ENCODE measurements around the gene COLGALT1. TPM values are rescaled to one million over a fixed set of nuclear protein-coding genes. Genes with fewer than 3 reads are reported as not detected.
A peak's percentile ranks its signal among the peaks of the same experiment; 100 is the strongest.

The COLGALT1 gene
- total and polyA plus RNA-seq, 9 of the 15 experiments (the other 6 are each of a cell fraction or from before 2014, with no cell fraction given): 4.9 to 119 (median 82.6) TPM

- TF ChIP-seq ZNF124 (CRISPR knock-in tag; IDR thresholded peaks at IDR 0.05): no peak
- TF ChIP-seq, protein P1, sequence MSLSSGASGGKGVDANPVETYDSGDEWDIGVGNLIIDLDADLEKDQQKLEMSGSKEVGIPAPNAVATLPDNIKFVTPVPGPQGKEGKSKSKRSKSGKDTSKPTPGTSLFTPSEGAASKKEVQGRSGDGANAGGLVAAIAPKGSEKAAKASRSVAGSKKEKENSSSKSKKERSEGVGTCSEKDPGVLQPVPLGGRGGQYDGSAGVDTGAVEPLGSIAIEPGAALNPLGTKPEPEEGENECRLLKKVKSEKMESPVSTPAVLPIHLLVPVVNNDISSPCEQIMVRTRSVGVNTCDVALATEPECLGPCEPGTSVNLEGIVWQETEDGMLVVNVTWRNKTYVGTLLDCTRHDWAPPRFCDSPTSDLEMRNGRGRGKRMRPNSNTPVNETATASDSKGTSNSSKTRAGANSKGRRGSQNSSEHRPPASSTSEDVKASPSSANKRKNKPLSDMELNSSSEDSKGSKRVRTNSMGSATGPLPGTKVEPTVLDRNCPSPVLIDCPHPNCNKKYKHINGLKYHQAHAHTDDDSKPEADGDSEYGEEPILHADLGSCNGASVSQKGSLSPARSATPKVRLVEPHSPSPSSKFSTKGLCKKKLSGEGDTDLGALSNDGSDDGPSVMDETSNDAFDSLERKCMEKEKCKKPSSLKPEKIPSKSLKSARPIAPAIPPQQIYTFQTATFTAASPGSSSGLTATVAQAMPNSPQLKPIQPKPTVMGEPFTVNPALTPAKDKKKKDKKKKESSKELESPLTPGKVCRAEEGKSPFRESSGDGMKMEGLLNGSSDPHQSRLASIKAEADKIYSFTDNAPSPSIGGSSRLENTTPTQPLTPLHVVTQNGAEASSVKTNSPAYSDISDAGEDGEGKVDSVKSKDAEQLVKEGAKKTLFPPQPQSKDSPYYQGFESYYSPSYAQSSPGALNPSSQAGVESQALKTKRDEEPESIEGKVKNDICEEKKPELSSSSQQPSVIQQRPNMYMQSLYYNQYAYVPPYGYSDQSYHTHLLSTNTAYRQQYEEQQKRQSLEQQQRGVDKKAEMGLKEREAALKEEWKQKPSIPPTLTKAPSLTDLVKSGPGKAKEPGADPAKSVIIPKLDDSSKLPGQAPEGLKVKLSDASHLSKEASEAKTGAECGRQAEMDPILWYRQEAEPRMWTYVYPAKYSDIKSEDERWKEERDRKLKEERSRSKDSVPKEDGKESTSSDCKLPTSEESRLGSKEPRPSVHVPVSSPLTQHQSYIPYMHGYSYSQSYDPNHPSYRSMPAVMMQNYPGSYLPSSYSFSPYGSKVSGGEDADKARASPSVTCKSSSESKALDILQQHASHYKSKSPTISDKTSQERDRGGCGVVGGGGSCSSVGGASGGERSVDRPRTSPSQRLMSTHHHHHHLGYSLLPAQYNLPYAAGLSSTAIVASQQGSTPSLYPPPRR (CRISPR knock-in tag; IDR thresholded peaks at IDR 0.05; ENCODE audit: borderline replicate concordance): no peak
- no peak for TF ChIP-seq GATAD2A (IDR thresholded peaks at IDR 0.05)
- TF ChIP-seq SIX5 (IDR thresholded peaks at IDR 0.05; ENCODE audit: borderline replicate concordance in 1 of 2, insufficient read depth in 1 of 2, low read depth in 1 of 2, low read length in 2 of 2): no peak
- TF ChIP-seq HDAC3 (IDR thresholded peaks at IDR 0.05; ENCODE audit: borderline replicate concordance, partially characterized antibody): no peak
- TF ChIP-seq MCM3 (IDR thresholded peaks at IDR 0.05): no peak
- peak; percentile 79 for TF ChIP-seq ZNF407 (IDR thresholded peaks at IDR 0.05; ENCODE audit: low read depth)
- TF ChIP-seq TSHZ1 (CRISPR knock-in tag; IDR thresholded peaks at IDR 0.05): no peak
- TF ChIP-seq MAFF (IDR thresholded peaks at IDR 0.05; ENCODE audit: low read length): no peak
- no peak for TF ChIP-seq ZNF444 (CRISPR knock-in tag; IDR thresholded peaks at IDR 0.05)
Measured at GRCh38 chr19:17615889-17616685, 60.6 kb downstream of the COLGALT1 start (continued).

Data from K562 (cell line).